GM12801 (cell line): ENCODE results near the gene CYB561D1.

Experiments
- TF ChIP-seq, protein P1 (sequence below): IDR thresholded peaks from one replicate; pipeline ENCODE4 v1.5.1; 2011; ENCODE audit warnings: control low read depth; ENCODE audit not compliant: insufficient read length; ENCODE audit errors: extremely low read depth

CYB561D1 gene

DNA sequence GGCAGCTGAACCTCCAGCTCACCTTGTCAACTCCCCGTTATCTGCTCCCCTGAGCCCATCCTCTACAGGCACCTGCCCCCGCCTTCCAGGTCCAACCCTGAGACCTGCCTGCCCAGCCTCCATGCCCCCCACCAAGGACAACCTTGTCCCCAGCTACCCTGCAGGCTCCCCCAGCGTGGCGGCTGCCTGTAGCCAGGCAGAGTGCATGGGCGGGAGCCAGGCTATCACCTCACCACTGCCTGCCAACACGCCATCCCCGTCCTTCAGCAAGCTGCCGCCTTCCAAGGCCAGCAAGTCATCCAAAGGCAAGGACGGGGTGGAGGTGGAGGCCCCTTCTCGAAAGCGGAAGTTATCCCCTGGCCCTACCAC is 3.0 kb upstream of the CYB561D1 start:
- TF ChIP-seq, protein P1, sequence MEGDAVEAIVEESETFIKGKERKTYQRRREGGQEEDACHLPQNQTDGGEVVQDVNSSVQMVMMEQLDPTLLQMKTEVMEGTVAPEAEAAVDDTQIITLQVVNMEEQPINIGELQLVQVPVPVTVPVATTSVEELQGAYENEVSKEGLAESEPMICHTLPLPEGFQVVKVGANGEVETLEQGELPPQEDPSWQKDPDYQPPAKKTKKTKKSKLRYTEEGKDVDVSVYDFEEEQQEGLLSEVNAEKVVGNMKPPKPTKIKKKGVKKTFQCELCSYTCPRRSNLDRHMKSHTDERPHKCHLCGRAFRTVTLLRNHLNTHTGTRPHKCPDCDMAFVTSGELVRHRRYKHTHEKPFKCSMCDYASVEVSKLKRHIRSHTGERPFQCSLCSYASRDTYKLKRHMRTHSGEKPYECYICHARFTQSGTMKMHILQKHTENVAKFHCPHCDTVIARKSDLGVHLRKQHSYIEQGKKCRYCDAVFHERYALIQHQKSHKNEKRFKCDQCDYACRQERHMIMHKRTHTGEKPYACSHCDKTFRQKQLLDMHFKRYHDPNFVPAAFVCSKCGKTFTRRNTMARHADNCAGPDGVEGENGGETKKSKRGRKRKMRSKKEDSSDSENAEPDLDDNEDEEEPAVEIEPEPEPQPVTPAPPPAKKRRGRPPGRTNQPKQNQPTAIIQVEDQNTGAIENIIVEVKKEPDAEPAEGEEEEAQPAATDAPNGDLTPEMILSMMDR = no peak

DNA sequence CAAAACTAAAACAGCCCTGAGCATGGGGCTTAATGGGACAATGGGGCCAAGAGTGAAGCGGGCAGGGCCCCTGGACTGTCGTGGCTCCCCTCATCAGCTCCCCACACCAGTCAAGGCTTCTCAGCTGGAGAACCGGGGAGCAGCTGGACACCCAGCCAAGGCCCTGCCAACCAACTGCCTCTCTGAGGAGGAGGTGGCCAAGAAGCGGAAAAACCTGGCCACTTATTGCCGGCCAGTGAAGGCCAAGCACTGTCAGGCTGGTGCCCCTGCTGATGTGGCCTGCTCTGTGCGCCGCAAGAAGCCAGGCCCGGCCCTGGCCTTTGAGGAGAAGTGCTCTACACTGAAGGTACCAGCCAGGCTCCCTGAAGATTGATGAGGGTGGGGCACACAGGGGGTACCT is 2.5 kb upstream of the CYB561D1 start:
- TF ChIP-seq, protein P1 = no peak

DNA sequence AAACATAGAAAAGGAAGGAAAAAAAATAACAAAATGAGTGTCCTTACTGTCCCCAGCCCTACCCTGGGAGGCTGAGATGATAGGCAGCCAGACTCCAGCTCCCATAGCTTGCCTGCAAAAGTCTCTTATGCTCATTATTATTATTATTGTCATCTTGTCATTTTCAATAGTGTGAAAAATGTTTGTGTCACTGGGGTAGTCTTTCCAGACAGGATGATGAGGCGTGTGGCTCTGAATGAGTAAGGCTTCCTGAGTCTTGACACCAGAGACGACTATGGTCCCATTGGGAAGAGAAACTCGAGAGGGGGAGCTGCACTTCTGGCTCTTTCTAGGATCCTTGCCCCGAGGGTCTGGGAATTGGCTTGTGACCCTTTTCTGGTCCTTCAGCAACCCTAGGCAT is 1.1 kb upstream of the CYB561D1 start:
- TF ChIP-seq, protein P1 = no peak

DNA sequence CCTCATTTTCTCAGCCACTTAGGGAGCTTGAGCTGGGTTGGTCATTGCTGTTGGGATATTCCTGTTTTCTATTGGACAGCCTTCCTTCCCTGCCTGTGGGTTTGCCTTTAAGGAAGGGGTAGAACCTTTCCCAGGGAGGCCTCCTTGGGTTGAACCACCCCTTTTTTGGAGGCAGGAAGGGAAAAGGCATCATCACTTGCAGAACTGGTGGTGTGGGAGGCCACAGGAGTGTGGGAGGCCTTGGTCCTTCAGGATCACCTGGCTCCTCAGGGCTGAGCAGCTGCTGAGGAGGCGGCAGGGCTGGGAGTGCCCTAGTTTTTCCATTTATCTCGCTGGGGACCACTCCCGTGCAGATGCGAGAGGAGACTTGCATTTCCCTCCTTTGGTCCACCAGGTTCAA is 667 bp upstream of the CYB561D1 start:
- TF ChIP-seq, protein P1 = no peak

DNA sequence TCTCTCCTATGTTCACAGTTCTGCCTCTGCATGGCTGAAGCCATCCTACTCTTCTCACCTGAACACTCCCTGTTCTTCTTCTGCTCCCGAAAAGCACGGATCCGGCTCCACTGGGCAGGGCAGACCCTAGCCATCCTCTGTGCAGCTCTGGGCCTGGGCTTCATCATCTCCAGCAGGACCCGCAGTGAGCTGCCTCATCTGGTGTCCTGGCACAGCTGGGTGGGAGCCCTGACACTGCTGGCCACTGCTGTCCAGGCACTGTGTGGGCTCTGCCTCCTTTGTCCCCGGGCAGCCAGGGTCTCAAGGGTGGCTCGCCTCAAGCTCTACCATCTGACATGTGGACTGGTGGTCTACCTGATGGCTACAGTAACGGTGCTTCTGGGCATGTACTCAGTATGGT is 1.8 kb downstream of the CYB561D1 start:
- TF ChIP-seq, protein P1 = no peak

DNA sequence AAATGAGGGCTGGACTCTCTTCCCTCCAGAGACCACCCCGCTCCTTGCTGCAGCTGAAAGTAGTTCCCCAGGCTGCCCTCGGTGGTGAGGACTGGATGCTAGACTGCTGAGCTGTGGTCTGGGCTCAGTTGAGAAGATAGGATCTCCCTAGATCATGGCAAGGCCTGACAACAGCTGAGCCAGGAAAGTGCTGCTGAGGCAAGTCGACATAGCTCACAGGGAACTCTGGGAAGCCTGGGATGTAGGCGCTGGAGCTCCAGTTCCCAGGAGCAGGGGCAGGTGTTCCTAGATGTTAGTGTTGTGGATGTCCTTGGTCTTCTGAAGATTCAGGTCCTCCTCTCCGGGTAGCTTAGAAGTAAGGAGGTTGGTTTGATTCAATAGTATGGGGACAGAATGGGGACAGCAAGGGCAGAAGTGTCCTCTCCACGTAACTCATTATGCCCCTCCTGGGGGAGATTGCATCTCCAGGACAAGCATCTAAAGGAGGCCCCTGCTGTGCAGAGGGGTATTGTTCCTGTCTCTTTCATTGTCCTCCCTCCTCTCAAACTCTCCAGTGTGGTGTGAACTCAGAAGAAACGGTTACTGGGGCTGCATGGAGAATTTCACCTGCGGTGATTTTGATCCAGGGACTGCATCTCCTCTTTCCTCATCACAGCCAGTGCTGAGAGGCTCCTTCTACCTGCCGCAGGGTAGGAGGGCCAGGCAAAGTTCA is 3.7 kb downstream of the CYB561D1 start:
- TF ChIP-seq, protein P1 = no peak

DNA sequence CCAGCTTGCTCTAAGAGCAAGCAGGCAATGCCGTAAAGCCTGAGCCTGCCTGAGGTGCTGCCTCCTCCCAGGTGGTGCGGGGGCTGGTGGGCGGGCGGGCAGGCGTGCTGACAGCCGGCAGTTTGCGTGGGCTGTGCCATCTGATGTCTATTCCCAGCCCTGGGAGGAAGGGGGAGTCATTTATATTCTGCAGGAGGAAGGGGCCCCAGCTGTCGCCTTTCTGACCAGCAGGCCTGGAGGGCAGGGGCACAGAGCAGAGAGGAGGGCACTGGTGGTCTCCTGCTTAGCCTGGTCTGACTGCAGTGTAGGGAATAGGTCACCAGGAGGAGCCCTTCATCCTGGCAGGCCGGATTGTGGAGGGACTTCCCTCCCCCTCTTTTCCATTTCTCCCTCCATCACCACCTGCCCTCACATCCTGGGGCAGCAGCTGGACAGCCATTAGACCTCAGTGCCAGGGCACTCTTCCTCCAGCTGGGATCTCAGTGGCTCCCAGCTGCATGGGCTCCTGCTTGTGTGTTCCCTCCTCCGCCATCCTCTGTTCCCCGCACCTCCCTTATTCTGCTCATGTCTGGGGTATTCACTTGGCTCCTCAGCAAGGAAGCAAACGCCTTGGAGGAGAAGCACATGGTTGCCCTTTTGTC is 4.4 kb downstream of the CYB561D1 start:
- TF ChIP-seq, protein P1 = no peak
